OCI-LY3 (cell line): ENCODE data around the gene ZNF865.

Experiments used
- CTCF ChIP-seq: fragments of 200-600, 300-600 bp; sonication (generic); IDR thresholded peaks from 2 replicates; pipeline ENCODE4 v1.5.1; 2014; ENCODE audit warnings: antibody characterized with exemption, low read length, low read depth
- EZH2phosphoT487 ChIP-seq: fragments of 200-600 bp; shearing (Covaris generic); IDR thresholded peaks from 2 replicates; pipeline ENCODE4 v1.6.1; 2018; ENCODE audit warnings: antibody characterized with exemption, mixed run types, low read depth

GRCh38 chr19:55644842-55645511 lies 39.5 kb downstream of the ZNF865 start:
- TF ChIP-seq CTCF (no peak), EZH2phosphoT487 (no peak)
